BE2C (cell line): ENCODE measurements around the gene RAB25.
A peak's percentile ranks its signal among the peaks of the same experiment; 100 is the strongest.

Experiments
- DNase-seq: peaks from one replicate; pipeline ENCODE4 v3.0.0-alpha.2; 2020
- H3K27me3 ChIP-seq: fragments of 250-450 bp; sonication (Bioruptor Pico); 2 replicates; pipeline ENCODE4 v1.5.1; 2020; ENCODE audit warnings: mild to moderate bottlenecking
- H3K36me3 ChIP-seq: fragments of 250-450 bp; sonication (Bioruptor Pico); 2 replicates; pipeline ENCODE4 v1.5.1; 2020; ENCODE audit warnings: mild to moderate bottlenecking
- H3K4me1 ChIP-seq: fragments of 250-450 bp; sonication (Bioruptor Pico); 2 replicates; pipeline ENCODE4 v1.5.1; 2020
- H3K4me3 ChIP-seq: 2 replicates; pipeline ENCODE4 v1.5.1; 2011; ENCODE audit warnings: low read depth, low read length
- H3K9me3 ChIP-seq: fragments of 250-450 bp; sonication (Bioruptor Pico); 2 replicates; pipeline ENCODE4 v1.5.1; 2020
- CTCF ChIP-seq: IDR thresholded peaks from 2 replicates; pipeline ENCODE4 v1.5.1; 2012; ENCODE audit warnings: mild to moderate bottlenecking, low read depth, low read length

RAB25 gene

DNA sequence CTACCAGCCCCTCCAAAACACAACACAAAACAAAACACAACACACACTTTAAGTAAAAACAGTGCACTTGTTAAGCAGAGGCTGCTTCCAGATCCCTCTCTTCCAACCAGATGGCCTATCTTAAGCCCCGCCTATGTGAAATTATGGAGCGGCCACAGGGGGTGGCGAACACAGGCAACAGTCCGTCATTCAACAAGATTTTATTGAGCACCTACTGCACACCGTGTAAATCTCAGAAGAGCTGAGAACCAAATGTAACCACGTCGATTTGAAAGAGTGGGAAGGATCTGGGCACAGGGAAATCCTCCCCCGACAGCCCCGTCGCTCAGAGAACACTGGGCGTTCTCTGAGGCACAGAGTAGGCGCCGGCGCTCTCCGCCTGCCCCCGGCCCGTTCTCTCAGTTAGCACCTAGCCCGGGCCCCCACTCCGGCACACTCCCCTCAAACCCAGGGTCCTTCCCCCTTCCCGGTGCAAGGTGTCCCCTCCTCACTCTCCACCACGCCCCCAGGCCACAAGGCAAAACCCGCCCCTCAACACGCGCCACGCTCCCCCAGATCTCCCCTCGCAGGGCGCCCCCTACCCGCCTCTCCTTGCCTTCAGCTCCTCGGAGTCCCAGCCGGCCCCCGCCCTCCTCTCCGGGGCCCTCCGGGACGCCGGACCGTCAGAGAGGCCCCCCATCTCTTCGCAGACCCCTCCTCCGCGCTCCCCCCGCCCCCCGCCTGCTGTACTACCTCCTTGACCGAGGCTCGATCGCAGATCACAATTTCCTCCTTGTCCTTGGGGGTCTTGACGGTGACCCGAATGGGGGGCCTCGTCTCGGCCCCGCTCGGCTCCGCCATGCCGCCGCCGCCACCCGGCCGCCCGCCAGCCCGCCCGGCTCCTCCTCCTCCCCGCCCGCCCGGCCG is 7.8 kb upstream of the RAB25 start:
- H3K9me3 ChIP-seq = no peaks in the 10 kb centered on the region
- peak overlapping the region; percentile 78 for H3K4me3 ChIP-seq
- no peaks in the 10 kb centered on the region for H3K27me3 ChIP-seq
- H3K36me3 ChIP-seq = peaks cover 24% of the 10 kb centered on the region
- no peaks in the 10 kb centered on the region for H3K4me1 ChIP-seq
- TF ChIP-seq CTCF = peak; percentile 37
- peak; percentile 81 for DNase-seq

DNA sequence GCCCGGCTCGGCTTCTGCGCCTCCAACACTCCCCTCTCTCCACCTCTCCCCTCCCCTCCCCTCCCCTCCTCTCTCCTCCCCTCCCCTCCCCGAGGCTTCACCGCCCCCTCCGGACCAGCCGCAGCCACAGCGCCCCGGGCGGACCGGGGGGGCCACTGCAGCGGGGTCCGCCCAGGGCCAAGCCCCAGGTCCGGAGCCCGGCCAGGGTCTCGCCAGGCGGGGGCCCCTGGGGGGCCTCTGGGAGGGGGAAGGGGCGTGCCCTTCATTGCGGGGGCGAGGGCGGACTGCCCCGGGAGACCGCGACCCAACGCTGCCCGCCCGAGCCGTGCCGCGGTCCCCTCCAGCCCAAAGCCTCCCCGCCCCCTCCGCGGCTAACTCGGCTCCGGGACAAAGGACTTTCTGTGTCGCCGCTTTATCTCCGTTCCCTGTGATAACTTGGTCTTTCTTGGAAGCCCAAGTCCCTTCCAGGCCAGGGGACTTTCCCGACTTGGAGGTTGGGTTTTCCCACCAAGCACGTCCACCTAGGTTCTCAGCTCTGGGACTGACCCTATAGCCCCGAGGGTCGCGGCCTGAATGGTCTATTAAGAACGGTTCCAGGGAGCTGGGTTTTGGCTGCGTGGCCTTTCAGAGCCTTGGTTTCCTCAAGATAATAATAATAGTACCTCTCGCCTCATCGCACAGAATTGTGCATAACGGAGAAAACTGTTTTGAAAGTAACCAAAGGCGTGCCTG is 7.0 kb upstream of the RAB25 start, which contains the start of gene UBQLN4:
Gene UBQLN4 (minus strand): TSS at position 31 of the 732 bp plus-strand sequence. CDS start 97 bp downstream, outside the sequence.
- peak; percentile 93 for DNase-seq
- H3K4me1 ChIP-seq = no peaks in the 10 kb centered on the region
- H3K9me3 ChIP-seq = no peaks in the 10 kb centered on the region
- TF ChIP-seq CTCF = peak; percentile 26
- H3K36me3 ChIP-seq = peaks cover 16% of the 10 kb centered on the region
- peak within 1 kb of the TSS; percentile 95 for H3K4me3 ChIP-seq
- no peaks in the 10 kb centered on the region for H3K27me3 ChIP-seq

- H3K4me1 ChIP-seq = no peaks in the 10 kb centered on the region
- no peak for TF ChIP-seq CTCF
- DNase-seq = peak; percentile 99
- H3K4me3 ChIP-seq = peak within 1 kb of the TSS; percentile 95
- H3K27me3 ChIP-seq = no peaks in the 10 kb centered on the region
- peaks cover 9% of the 10 kb centered on the region; the same call in 1 of the 2 replicates for H3K36me3 ChIP-seq
- no peaks in the 10 kb centered on the region for H3K9me3 ChIP-seq
These were observed 6.3 kb upstream of the RAB25 start, which contains the start of gene LAMTOR2 for GRCh38 chr1:156054500-156055280. Gene LAMTOR2 (plus strand): TSS chr1:156054782. CDS start chr1:156054890, 108 bp downstream.

GRCh38 chr1:156055281-156056048 is 5.5 kb upstream of the RAB25 start:
- H3K27me3 ChIP-seq = no peaks in the 10 kb centered on the region
- no peak for TF ChIP-seq CTCF
- no peak for DNase-seq
- H3K9me3 ChIP-seq = no peaks in the 10 kb centered on the region
- no peaks in the 10 kb centered on the region for H3K4me1 ChIP-seq
- peak overlapping the region; percentile 95 for H3K4me3 ChIP-seq
- peaks cover under 1% of the 10 kb centered on the region; the same call in 1 of the 2 replicates for H3K36me3 ChIP-seq

- no peak for TF ChIP-seq CTCF
- no peaks in the 10 kb centered on the region for H3K4me1 ChIP-seq
- no peaks in the 10 kb centered on the region for H3K36me3 ChIP-seq
- no peak overlapping the region for H3K4me3 ChIP-seq
- no peaks in the 10 kb centered on the region for H3K27me3 ChIP-seq
- no peaks in the 10 kb centered on the region for H3K9me3 ChIP-seq
- DNase-seq = no peak
These were observed 4.6 kb upstream of the RAB25 start for GRCh38 chr1:156056326-156056849.
